K562 (cell line): Measurements from ENCODE around the gene DOK3. TPM values are rescaled to one million over a fixed set of nuclear protein-coding genes. Genes with fewer than 3 reads are reported as not detected.
A peak's percentile ranks its signal among the peaks of the same experiment; 100 is the strongest.

ENCODE experiments used
- BMI1 ChIP-seq: fragments of 150-350 bp; IDR thresholded peaks from 2 replicates; pipeline ENCODE4 v1.6.1; 2014; ENCODE audit warnings: low read length
- CBX1 ChIP-seq: sonication (generic); IDR thresholded peaks from 2 replicates; pipeline ENCODE4 v1.6.1; 2016; ENCODE audit warnings: antibody characterized with exemption, low read depth, mild to moderate bottlenecking
- DACH1 ChIP-seq: fragments of 450-650 bp; IDR thresholded peaks from 2 replicates; pipeline ENCODE4 v1.6.1; 2018; ENCODE audit not compliant: partially characterized antibody
- EGR1 ChIP-seq: fragments of 450-650 bp; conservative IDR thresholded peaks from 2 replicates; pipeline ENCODE4 v1.6.1; 2017; ENCODE audit warnings: mild to moderate bottlenecking
- ELF2 ChIP-seq: fragments of 250-450 bp; sonication (Bioruptor Pico); IDR thresholded peaks from 2 replicates; pipeline ENCODE4 v1.5.0; 2021; ENCODE audit warnings: mild to moderate bottlenecking
- POLR2AphosphoS5 ChIP-seq: IDR thresholded peaks from 2 replicates; pipeline ENCODE4 v1.6.1; 2011; ENCODE audit warnings: mild to moderate bottlenecking, low read depth, low read length, moderate library complexity; ENCODE audit not compliant: control insufficient read depth, insufficient read depth
- SIN3B ChIP-seq: fragments of 450-650 bp; IDR thresholded peaks from 2 replicates; pipeline ENCODE4 v1.6.1; 2017; ENCODE audit warnings: low read depth, mild to moderate bottlenecking, moderate library complexity
- SIX5 ChIP-seq, 2 experiments: IDR thresholded peaks; 2 replicates each; pipeline ENCODE4 v1.6.1; 2011; ENCODE audit warnings: low read length in 2 of 2, borderline replicate concordance in 1 of 2, low read depth in 1 of 2, mild to moderate bottlenecking in 1 of 2, moderate library complexity in 1 of 2; ENCODE audit not compliant: insufficient read depth in 1 of 2
- SMAD2 ChIP-seq: fragments of 150-350 bp; IDR thresholded peaks from 2 replicates; pipeline ENCODE4 v1.6.1; 2014; ENCODE audit warnings: low read depth, mild to moderate bottlenecking, low read length
- SMARCE1 ChIP-seq: fragments of 450-650 bp; IDR thresholded peaks from 2 replicates; pipeline ENCODE4 v1.7.1; 2016; ENCODE audit warnings: mild to moderate bottlenecking
- ZNF778 ChIP-seq: fragments of 450-650 bp; formaldehyde crosslinking; IDR thresholded peaks from 2 replicates; pipeline ENCODE4 v1.4.0; 2020; ENCODE audit warnings: mild to moderate bottlenecking, moderate library complexity
- polyA plus RNA-seq, 8 experiments: library from polyadenylated mRNA; depleted of rRNA in 4 of 8; stranded (reverse) in 5 of 8; unstranded in 3 of 8; fragments of >200 nt; fragmentation: Nextera tagmentation in 2 of 8; fragmentation: Illumina TruSeq in 1 of 8; extraction: Ambion mirVana in 2 of 8; extraction: Trizol in 1 of 8; gene quantifications; 2 replicates each; pipeline versions ENCODE4 v1.2.1 to v1.2.3, GENCODE V29; 2011 to 2014; ENCODE audit warnings: inconsistent platforms in 1 of 8, missing spikeins in 1 of 8
- total RNA-seq, 7 experiments: library from RNA; depleted of rRNA in 6 of 7; stranded (reverse); fragments of >200 nt in 6 of 7; fragmentation: Illumina TruSeq in 2 of 7; extraction: Trizol in 2 of 7; gene quantifications; 2 replicates each; pipeline versions ENCODE4 v1.2.1 to v1.2.3, GENCODE V29; 2011 to 2021; ENCODE audit warnings: low replicate concordance in 1 of 7
- TF ChIP-seq, protein P1 (sequence below): sonication (generic); formaldehyde crosslinking; IDR thresholded peaks from 2 replicates; pipeline ENCODE4 v1.5.0; 2020; ENCODE audit warnings: missing genetic modification reagents
- TF ChIP-seq, protein P2 (sequence below): fragments of 450-650 bp; IDR thresholded peaks from 2 replicates; pipeline ENCODE4 v1.6.1; 2016; ENCODE audit warnings: antibody characterized with exemption
- TF ChIP-seq, protein P3 (sequence below): fragments of 250-450 bp; sonication (Bioruptor Pico); IDR thresholded peaks from 2 replicates; pipeline ENCODE4 v1.5.1; 2021; ENCODE audit warnings: mild to moderate bottlenecking
- TF ChIP-seq, protein P4 (sequence below): fragments of 250-450 bp; sonication (Bioruptor Pico); IDR thresholded peaks from 2 replicates; pipeline ENCODE4 v1.8.0; 2021; ENCODE audit warnings: borderline replicate concordance, mild to moderate bottlenecking, moderate library complexity; ENCODE audit not compliant: poor library complexity, severe bottlenecking

DOK3 gene
- total and polyA plus RNA-seq, 9 of the 15 experiments (the other 6 are each of a cell fraction or from before 2014, with no cell fraction given): 1.3 to 23.0 (median 8.0) TPM

GRCh38 chr5:177478711-177479646 is 30.6 kb downstream of the DOK3 start (continued):
- TF ChIP-seq, protein P1, sequence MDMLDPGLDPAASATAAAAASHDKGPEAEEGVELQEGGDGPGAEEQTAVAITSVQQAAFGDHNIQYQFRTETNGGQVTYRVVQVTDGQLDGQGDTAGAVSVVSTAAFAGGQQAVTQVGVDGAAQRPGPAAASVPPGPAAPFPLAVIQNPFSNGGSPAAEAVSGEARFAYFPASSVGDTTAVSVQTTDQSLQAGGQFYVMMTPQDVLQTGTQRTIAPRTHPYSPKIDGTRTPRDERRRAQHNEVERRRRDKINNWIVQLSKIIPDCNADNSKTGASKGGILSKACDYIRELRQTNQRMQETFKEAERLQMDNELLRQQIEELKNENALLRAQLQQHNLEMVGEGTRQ (CRISPR knock-in tag): no peak
- TF ChIP-seq SIX5 (IDR thresholded peaks at IDR 0.05; ENCODE audit: borderline replicate concordance in 1 of 2, insufficient read depth in 1 of 2, low read depth in 1 of 2, low read length in 2 of 2) (no peak), ELF2 (CRISPR knock-in tag) (no peak), ZNF778 (CRISPR knock-in tag) (no peak), EGR1 (no peak), CBX1 (no peak), POLR2AphosphoS5 (0 out of 2 replicates have a peak, but pooled peaks have one; percentile 39), BMI1 (no peak), DACH1 (no peak), SMAD2 (no peak), SMARCE1 (peak; percentile 25; the same call in 1 of the 2 replicates), SIN3B (no peak)
- TF ChIP-seq, protein P2, sequence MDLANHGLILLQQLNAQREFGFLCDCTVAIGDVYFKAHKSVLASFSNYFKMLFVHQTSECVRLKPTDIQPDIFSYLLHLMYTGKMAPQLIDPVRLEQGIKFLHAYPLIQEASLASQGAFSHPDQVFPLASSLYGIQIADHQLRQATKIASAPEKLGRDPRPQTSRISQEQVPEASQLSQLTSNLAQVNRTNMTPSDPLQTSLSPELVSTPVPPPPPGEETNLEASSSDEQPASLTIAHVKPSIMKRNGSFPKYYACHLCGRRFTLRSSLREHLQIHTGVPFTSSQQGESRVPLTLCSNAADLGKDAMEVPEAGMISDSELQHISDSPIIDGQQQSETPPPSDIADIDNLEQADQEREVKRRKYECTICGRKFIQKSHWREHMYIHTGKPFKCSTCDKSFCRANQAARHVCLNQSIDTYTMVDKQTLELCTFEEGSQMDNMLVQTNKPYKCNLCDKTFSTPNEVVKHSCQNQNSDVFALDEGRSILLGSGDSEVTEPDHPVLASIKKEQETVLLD: no peak
- TF ChIP-seq, protein P3, sequence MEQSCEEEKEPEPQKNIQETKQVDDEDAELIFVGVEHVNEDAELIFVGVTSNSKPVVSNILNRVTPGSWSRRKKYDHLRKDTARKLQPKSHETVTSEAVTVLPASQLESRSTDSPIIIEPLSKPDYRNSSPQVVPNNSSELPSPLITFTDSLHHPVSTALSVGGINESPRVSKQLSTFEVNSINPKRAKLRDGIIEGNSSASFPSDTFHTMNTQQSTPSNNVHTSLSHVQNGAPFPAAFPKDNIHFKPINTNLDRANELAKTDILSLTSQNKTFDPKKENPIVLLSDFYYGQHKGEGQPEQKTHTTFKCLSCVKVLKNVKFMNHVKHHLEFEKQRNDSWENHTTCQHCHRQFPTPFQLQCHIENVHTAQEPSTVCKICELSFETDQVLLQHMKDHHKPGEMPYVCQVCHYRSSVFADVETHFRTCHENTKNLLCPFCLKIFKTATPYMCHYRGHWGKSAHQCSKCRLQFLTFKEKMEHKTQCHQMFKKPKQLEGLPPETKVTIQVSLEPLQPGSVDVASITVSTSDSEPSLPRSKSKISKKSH: no peak
- TF ChIP-seq, protein P4, sequence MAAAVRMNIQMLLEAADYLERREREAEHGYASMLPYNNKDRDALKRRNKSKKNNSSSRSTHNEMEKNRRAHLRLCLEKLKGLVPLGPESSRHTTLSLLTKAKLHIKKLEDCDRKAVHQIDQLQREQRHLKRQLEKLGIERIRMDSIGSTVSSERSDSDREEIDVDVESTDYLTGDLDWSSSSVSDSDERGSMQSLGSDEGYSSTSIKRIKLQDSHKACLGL (CRISPR knock-in tag): no peak
